BJ (cell line): ENCODE results near the gene DNASE2. TPM values are rescaled to one million over a fixed set of nuclear protein-coding genes. Genes with fewer than 3 reads are reported as not detected.

ENCODE experiments used
- CTCF ChIA-PET: fragments of 350-600 bp; formaldehyde crosslinking; extraction: SDS; loops from one replicate; lab custom pipeline; 2021; ENCODE audit warnings: antibody characterized with exemption, inconsistent platforms; lab: Yijun Ruan, JAX
- POLR2A ChIA-PET: fragments of 300-600 bp; sonication (Branson Sonifier 250); formaldehyde crosslinking; extraction: SDS; loops from one replicate; lab custom pipeline; 2021; ENCODE audit warnings: antibody characterized with exemption; lab: Charles Lee
- DNase-seq: peaks from one replicate; pipeline ENCODE4 v3.0.0-alpha.2; 2011; ENCODE audit warnings: low read depth
- H3K27me3 ChIP-seq: 2 replicates; pipeline ENCODE4 v1.6.0; 2011; ENCODE audit warnings: low read length; ENCODE audit not compliant: control insufficient read depth, insufficient read depth
- H3K36me3 ChIP-seq: 2 replicates; pipeline ENCODE4 v1.5.1; 2011; ENCODE audit warnings: low read length; ENCODE audit not compliant: control insufficient read depth, insufficient read depth
- H3K4me3 ChIP-seq: 2 replicates; pipeline ENCODE4 v1.5.1; 2011; ENCODE audit warnings: low read depth, mild to moderate bottlenecking, control low read depth, low read length
- polyA plus RNA-seq: library from polyadenylated mRNA; depleted of rRNA; stranded (reverse); fragments of >200 nt; gene quantifications from 2 replicates; pipeline ENCODE4 v1.2.3, GENCODE V29; 2011
- TF ChIP-seq, protein P1 (sequence below): IDR thresholded peaks from 2 replicates; pipeline ENCODE4 v1.5.1; 2011; ENCODE audit warnings: low read depth, mild to moderate bottlenecking, control low read depth, inconsistent platforms, low read length, moderate library complexity; ENCODE audit not compliant: insufficient read depth

The DNASE2 gene
- polyA plus RNA-seq, 1 experiment: 68.8 TPM

GRCh38 chr19:12837225-12837624 lies 44.0 kb downstream of the DNASE2 start:
- peaks cover 45% of the 10 kb centered on the region for H3K27me3 ChIP-seq
- CTCF ChIA-PET: interaction anchor here (0.6 to 3.0 kb wide), 9 partner anchors 10 to 269 kb away, joined by 3 to 21 read pairs (median 4); no protein-coding TSS in a partner anchor
- no peaks in the 10 kb centered on the region for H3K36me3 ChIP-seq
- no peak for DNase-seq
- no peak overlapping the region for H3K4me3 ChIP-seq
- TF ChIP-seq, protein P1, sequence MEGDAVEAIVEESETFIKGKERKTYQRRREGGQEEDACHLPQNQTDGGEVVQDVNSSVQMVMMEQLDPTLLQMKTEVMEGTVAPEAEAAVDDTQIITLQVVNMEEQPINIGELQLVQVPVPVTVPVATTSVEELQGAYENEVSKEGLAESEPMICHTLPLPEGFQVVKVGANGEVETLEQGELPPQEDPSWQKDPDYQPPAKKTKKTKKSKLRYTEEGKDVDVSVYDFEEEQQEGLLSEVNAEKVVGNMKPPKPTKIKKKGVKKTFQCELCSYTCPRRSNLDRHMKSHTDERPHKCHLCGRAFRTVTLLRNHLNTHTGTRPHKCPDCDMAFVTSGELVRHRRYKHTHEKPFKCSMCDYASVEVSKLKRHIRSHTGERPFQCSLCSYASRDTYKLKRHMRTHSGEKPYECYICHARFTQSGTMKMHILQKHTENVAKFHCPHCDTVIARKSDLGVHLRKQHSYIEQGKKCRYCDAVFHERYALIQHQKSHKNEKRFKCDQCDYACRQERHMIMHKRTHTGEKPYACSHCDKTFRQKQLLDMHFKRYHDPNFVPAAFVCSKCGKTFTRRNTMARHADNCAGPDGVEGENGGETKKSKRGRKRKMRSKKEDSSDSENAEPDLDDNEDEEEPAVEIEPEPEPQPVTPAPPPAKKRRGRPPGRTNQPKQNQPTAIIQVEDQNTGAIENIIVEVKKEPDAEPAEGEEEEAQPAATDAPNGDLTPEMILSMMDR: no peak
- POLR2A ChIA-PET: no interaction called here

GRCh38 chr19:12836529-12836863 lies 44.8 kb downstream of the DNASE2 start:
- no peak overlapping the region for H3K4me3 ChIP-seq
- no peaks in the 10 kb centered on the region for H3K36me3 ChIP-seq
- CTCF ChIA-PET: interaction anchor here (0.6 to 3.0 kb wide), 8 partner anchors 11 to 270 kb away, joined by 3 to 21 read pairs (median 4); no protein-coding TSS in a partner anchor
- DNase-seq: no peak
- peaks cover 46% of the 10 kb centered on the region for H3K27me3 ChIP-seq
- TF ChIP-seq, protein P1: no peak
- POLR2A ChIA-PET: interaction anchor here (0.6 kb wide), 1 partner anchor 36 kb away, joined by 3 read pairs; no protein-coding TSS in a partner anchor

GRCh38 chr19:12834976-12835757 lies 46.1 kb downstream of the DNASE2 start:
- ChIA-PET CTCF (interaction anchor here (0.7 to 2.6 kb wide), 7 partner anchors 12 to 78 kb away, joined by 3 to 15 read pairs (median 4); no protein-coding TSS in a partner anchor), POLR2A (no interaction called here)
- Histone ChIP-seq H3K27me3 (peaks cover 47% of the 10 kb centered on the region), H3K36me3 (no peaks in the 10 kb centered on the region), H3K4me3 (no peak overlapping the region)
- no peak for DNase-seq
- TF ChIP-seq, protein P1: no peak

- ChIA-PET CTCF (interaction anchor here (1.1 to 2.6 kb wide), 6 partner anchors 13 to 77 kb away, joined by 3 to 15 read pairs (median 5); no protein-coding TSS in a partner anchor), POLR2A (no interaction called here)
- TF ChIP-seq, protein P1: no peak
- DNase-seq: no peak
- peaks cover 46% of the 10 kb centered on the region for H3K27me3 ChIP-seq
- peak within 1 kb of the TSS; percentile 44 for H3K4me3 ChIP-seq
- no peaks in the 10 kb centered on the region for H3K36me3 ChIP-seq
These were observed 46.7 kb downstream of the DNASE2 start, which contains the start of gene RTBDN for GRCh38 chr19:12834566-12834943. RTBDN (minus strand) TSS chr19:12834579; CDS start chr19:12829979, 4,600 bp downstream.
